HEK293T (cell line): ENCODE data around the gene LGR6.
A peak's percentile ranks its signal among the peaks of the same experiment; 100 is the strongest.
"Not testable (repeated sequence)": the region's sequence is repeated elsewhere in the genome, so short reads cannot be mapped to it uniquely, and the experiment has no call there.

Experiments used
- CTCF ChIA-PET: fragments of 350-600 bp; formaldehyde crosslinking; extraction: SDS; loops from one replicate; lab custom pipeline; 2021; ENCODE audit warnings: antibody characterized with exemption, inconsistent platforms; lab: Yijun Ruan, JAX
- POLR2A ChIA-PET: fragments of 350-600 bp; formaldehyde crosslinking; extraction: SDS; loops from one replicate; lab custom pipeline; 2020; ENCODE audit warnings: antibody characterized with exemption, inconsistent platforms; lab: Yijun Ruan, JAX
- DNase-seq: peaks from one replicate; pipeline ENCODE4 v3.0.0; 2012; ENCODE audit warnings: mixed read lengths; ENCODE audit errors: extremely low spot score
- ARNT ChIP-seq: fragments of 450-650 bp; IDR thresholded peaks from 2 replicates; pipeline ENCODE4 v1.6.1; 2017; ENCODE audit warnings: mild to moderate bottlenecking
- BHLHE40 ChIP-seq: fragments of 450-650 bp; IDR thresholded peaks from 2 replicates; pipeline ENCODE4 v1.6.1; 2016; ENCODE audit warnings: mild to moderate bottlenecking, moderate library complexity, borderline replicate concordance
- CTBP1 ChIP-seq: fragments of 450-650 bp; IDR thresholded peaks from 2 replicates; pipeline ENCODE4 v1.6.1; 2016; ENCODE audit warnings: borderline replicate concordance
- ELF4 ChIP-seq: fragments of 450-650 bp; IDR thresholded peaks from 2 replicates; pipeline ENCODE4 v1.6.1; 2017; ENCODE audit warnings: antibody characterized with exemption
- FOXA1 ChIP-seq: fragments of 450-650 bp; IDR thresholded peaks from 2 replicates; pipeline ENCODE4 v1.6.1; 2016; ENCODE audit warnings: mild to moderate bottlenecking
- FOXK2 ChIP-seq: fragments of 450-650 bp; IDR thresholded peaks from 2 replicates; pipeline ENCODE4 v1.6.1; 2016; ENCODE audit warnings: mild to moderate bottlenecking
- FOXM1 ChIP-seq: fragments of 450-650 bp; IDR thresholded peaks from 2 replicates; pipeline ENCODE4 v1.6.1; 2017; ENCODE audit warnings: mild to moderate bottlenecking, borderline replicate concordance
- HDGF ChIP-seq: fragments of 450-650 bp; IDR thresholded peaks from 2 replicates; pipeline ENCODE4 v1.6.1; 2017; ENCODE audit warnings: antibody characterized with exemption, borderline replicate concordance
- L3MBTL2 ChIP-seq: fragments of 450-650 bp; conservative IDR thresholded peaks from 2 replicates; pipeline ENCODE4 v1.6.1; 2016; ENCODE audit warnings: mild to moderate bottlenecking
- LEF1 ChIP-seq: fragments of 450-650 bp; IDR thresholded peaks from 2 replicates; pipeline ENCODE4 v1.6.1; 2017; ENCODE audit warnings: mild to moderate bottlenecking, borderline replicate concordance
- NFRKB ChIP-seq: fragments of 450-650 bp; IDR thresholded peaks from 2 replicates; pipeline ENCODE4 v1.6.1; 2016; ENCODE audit warnings: mild to moderate bottlenecking, moderate library complexity
- PKNOX1 ChIP-seq: fragments of 450-650 bp; IDR thresholded peaks from 2 replicates; pipeline ENCODE4 v1.6.1; 2016
- SP1 ChIP-seq: fragments of 450-650 bp; IDR thresholded peaks from 2 replicates; pipeline ENCODE4 v1.6.1; 2017
- SUZ12 ChIP-seq: fragments of 450-650 bp; IDR thresholded peaks from 2 replicates; pipeline ENCODE4 v1.6.1; 2016; ENCODE audit warnings: mild to moderate bottlenecking
- TARDBP ChIP-seq: fragments of 450-650 bp; IDR thresholded peaks from 2 replicates; pipeline ENCODE4 v1.6.1; 2016
- ZNF384 ChIP-seq: fragments of 450-650 bp; IDR thresholded peaks from 2 replicates; pipeline ENCODE4 v1.6.1; 2016

The LGR6 gene

DNA sequence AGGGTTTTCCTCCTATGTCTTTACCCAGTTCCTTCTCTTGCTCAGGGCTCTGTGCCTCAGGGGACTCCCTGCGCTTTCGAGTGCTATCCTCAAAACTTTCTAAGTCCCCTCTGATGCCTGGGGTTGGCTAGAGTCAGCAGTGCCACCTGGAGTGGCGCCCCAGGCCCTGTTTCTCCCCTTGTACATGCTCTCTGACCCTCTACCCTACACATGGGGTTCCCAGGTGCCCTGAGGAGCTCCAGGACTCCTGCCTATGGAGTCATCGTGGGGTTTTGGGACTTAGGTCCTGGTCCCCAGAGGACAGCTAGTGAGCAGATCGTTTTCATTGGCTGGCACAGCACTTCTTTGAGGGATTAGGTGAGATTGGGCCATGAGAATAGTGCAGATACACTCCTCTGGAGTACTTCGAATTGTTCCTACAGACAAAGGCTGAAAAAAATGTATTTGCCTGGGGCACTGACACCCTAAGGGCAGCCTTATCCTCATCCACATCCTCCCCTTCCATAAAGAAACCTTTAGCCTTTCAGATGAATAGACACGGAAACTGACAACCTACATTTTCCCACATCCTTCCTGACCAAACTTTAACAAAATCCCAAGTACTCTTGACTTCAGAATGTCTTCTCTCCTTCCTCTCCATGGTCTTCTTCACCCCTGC lies 41.5 kb downstream of the LGR6 start:
- CTCF ChIA-PET, result interaction anchor here (0.9 to 1.3 kb wide), 3 partner anchors 10 to 80 kb away, joined by 3 to 5 read pairs (median 4); no protein-coding TSS in a partner anchor
- no peak for DNase-seq
- POLR2A ChIA-PET, result interaction anchor here (0.8 to 1.5 kb wide), 2 partner anchors 9 to 11 kb away, joined by 3 read pairs; no protein-coding TSS in a partner anchor
- TF ChIP-seq ARNT (no peak), CTBP1 (no peak), SP1 (no peak), FOXK2 (no peak), BHLHE40 (no peak), PKNOX1 (no peak)

- TF ChIP-seq NFRKB (no peak), ZNF384 (no peak), CTBP1 (no peak; the same call in 1 of the 2 replicates), FOXM1 (no peak), SUZ12 (no peak), SP1 (no peak), TARDBP (no peak), L3MBTL2 (peak; percentile 60; the same call in 1 of the 2 replicates), PKNOX1 (no peak), FOXK2 (no peak), LEF1 (no peak), BHLHE40 (no peak), ARNT (no peak), ELF4 (no peak), HDGF (peak; percentile 88; the same call in 1 of the 2 replicates), FOXA1 (no peak)
- CTCF ChIA-PET, result interaction anchor here (0.6 to 2.0 kb wide), 10 partner anchors 9 to 81 kb away, joined by 3 to 9 read pairs (median 4); no protein-coding TSS in a partner anchor
- DNase-seq, result peak; percentile 95
- POLR2A ChIA-PET, result interaction anchor here (0.8 to 1.5 kb wide), 2 partner anchors 10 kb away, joined by 3 read pairs; no protein-coding TSS in a partner anchor
Measured at GRCh38 chr1:202235856-202236837, 42.5 kb downstream of the LGR6 start.

DNA sequence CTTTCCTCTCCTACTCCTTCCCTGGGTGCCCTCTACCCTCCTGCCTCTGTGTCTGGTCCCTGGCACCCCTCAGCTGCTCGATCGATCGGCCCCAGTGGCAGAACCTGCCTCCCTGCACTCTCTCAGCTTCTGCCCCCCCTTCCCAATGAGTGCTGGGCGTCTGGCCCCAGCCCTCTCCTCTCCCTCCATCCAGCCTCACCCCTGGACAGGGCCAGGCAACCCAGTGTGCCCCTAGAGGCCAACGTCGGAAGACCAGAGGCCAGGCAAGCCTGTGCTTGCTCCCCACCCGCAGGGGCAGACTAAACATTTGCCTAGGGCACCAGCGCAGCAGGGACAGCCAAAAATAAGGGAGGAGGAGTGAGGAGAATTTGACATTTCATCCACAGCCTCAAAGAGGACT lies 43.5 kb downstream of the LGR6 start:
- ChIA-PET CTCF (interaction anchor here (0.6 to 2.0 kb wide), 8 partner anchors 8 to 47 kb away, joined by 3 to 9 read pairs (median 4); no protein-coding TSS in a partner anchor), POLR2A (interaction anchor here (1.1 kb wide), 1 partner anchor 12 kb away, joined by 4 read pairs; no protein-coding TSS in a partner anchor)
- DNase-seq, result peak; percentile 91
- TF ChIP-seq CTBP1, result no peak
- no peak for TF ChIP-seq SUZ12
- TF ChIP-seq NFRKB, result no peak
- TF ChIP-seq FOXA1, result no peak
- TF ChIP-seq HDGF, result no peak

- CTCF ChIA-PET, result no interaction called here
- no peak for DNase-seq
- POLR2A ChIA-PET, result no interaction called here
Measured at GRCh38 chr1:202238914-202239313, 45.3 kb downstream of the LGR6 start.

DNA sequence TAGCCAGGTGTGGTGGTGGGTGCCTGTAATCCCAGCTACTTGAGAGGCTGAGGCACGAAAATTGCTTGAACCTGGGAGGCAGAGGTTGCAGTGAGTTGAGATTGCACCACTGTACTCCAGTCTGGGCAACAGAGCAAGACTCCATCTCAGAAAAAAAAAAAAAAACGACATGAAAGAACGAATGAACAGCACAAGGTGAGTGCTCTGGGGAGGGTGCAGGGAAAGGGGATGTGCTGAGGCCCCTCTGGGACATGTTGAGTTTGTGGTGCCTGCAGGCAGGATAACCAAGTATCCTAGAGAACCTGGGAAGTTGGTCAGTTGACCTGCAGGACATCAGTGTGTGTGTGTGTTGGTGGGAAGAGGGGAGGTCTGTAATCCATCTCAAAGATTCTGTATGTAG lies 46.6 kb downstream of the LGR6 start:
- POLR2A ChIA-PET, CTCF ChIA-PET, DNase-seq: not testable (repeated sequence)

More at GRCh38 chr1:202238914-202239313, 45.3 kb downstream of the LGR6 start:
- no peak for TF ChIP-seq ARNT

DNA sequence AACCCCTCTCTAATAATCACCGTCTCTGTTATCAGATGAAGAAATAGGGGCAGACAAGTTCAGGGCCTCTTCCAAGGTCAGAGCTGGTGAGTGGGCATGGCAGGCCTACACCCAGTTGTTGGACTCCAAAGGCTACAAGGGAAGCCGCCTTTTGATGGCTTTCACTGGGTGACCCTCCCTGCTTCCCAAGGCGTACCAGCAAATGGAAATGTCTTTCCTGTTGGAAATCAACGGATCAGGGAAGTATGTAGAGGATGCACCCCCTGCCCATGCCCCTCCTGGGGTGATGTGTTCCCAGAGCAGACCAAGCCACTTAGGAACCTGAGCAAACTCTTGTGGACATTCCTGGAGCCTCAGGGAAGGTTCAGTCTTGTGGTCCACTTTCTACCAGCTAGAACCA lies 47.4 kb downstream of the LGR6 start:
- DNase-seq, result no peak
- CTCF ChIA-PET, result no interaction called here
- POLR2A ChIA-PET, result no interaction called here
- TF ChIP-seq ARNT (no peak), TARDBP (no peak), SP1 (no peak), CTBP1 (no peak), PKNOX1 (no peak), FOXA1 (no peak), NFRKB (no peak), HDGF (no peak), SUZ12 (no peak), L3MBTL2 (no peak), FOXM1 (no peak), FOXK2 (no peak)
